B cell (primary cell): ENCODE results near the gene LTBP2. TPM values are rescaled to one million over a fixed set of nuclear protein-coding genes. Genes with fewer than 3 reads are reported as not detected.

Source experiments
- ATAC-seq: fragments of 200-7000 bp; cut with Tn5 transposase; one replicate; pipeline ENCODE4 v1.10.0; 2021; ENCODE audit warnings: low read depth, mild to moderate bottlenecking, moderate number of reproducible peaks, moderate library complexity
- CTCF ChIA-PET: fragments of 350-600 bp; sonication (Branson Sonifier 250); formaldehyde crosslinking; loops from one replicate; lab custom pipeline; 2021; ENCODE audit warnings: antibody characterized with exemption, inconsistent platforms; lab: Charles Lee
- POLR2A ChIA-PET: fragments of 350-600 bp; sonication (Branson Sonifier 250); formaldehyde crosslinking; loops from one replicate; lab custom pipeline; 2021; ENCODE audit warnings: antibody characterized with exemption; lab: Charles Lee
- DNase-seq: peaks from one replicate; pipeline ENCODE4 v3.0.0; 2013
- H2AFZ ChIP-seq: 2 replicates; pipeline ENCODE4 v1.6.1; 2012; ENCODE audit warnings: mild to moderate bottlenecking, low read depth, low read length; ENCODE audit not compliant: insufficient read depth, poor library complexity, severe bottlenecking
- H3K27ac ChIP-seq, 2 donors: 1 replicate in 1 of 2; 2 replicates in 1 of 2; pipeline ENCODE4 v1.5.1; 2012 to 2013; ENCODE audit warnings: low read length in 2 of 2, mild to moderate bottlenecking in 2 of 2, moderate library complexity in 1 of 2
- H3K27me3 ChIP-seq, 4 experiments: fragments of 200-600 bp in 1 of 4; sonication (generic) in 1 of 4; replicated peaks in 1 of 4; 1 replicate in 2 of 4; 2 replicates in 2 of 4; pipeline versions ENCODE4 v1.6.1 to v1.7.0; 2013 to 2016; ENCODE audit warnings: low read length in 3 of 4, mild to moderate bottlenecking in 2 of 4, mixed read lengths in 1 of 4, moderate library complexity in 1 of 4; ENCODE audit not compliant: insufficient read depth in 4 of 4, control insufficient read depth in 3 of 4; ENCODE audit errors: control extremely low read depth in 1 of 4
- H3K36me3 ChIP-seq, 2 experiments: replicated peaks in 1 of 2; 1 replicate in 1 of 2; 2 replicates in 1 of 2; pipeline versions ENCODE4 v1.6.1 to v1.7.1; 2013; ENCODE audit warnings: low read length in 1 of 2; ENCODE audit not compliant: insufficient read depth in 2 of 2, control insufficient read depth in 1 of 2; ENCODE audit errors: control extremely low read depth in 1 of 2, extremely low read depth in 1 of 2
- H3K4me1 ChIP-seq, 2 donors: fragments of 200-600 bp in 1 of 2; sonication (generic) in 1 of 2; 1 replicate in 1 of 2; 2 replicates in 1 of 2; pipeline versions ENCODE4 v1.5.1 to v1.6.1; 2013 to 2017; ENCODE audit warnings: low read length in 2 of 2; ENCODE audit not compliant: control insufficient read depth in 2 of 2, insufficient read depth in 2 of 2
- H3K4me2 ChIP-seq: replicated peaks from 2 replicates; pipeline ENCODE3; 2012; ENCODE audit warnings: mild to moderate bottlenecking, low read depth, low read length; ENCODE audit not compliant: poor library complexity, severe bottlenecking
- H3K4me3 ChIP-seq, 5 experiments: fragments of 200-600 bp in 1 of 5; sonication (generic) in 1 of 5; 1 replicate in 3 of 5; 2 replicates in 2 of 5; pipeline versions ENCODE4 v1.5.1 to v1.7.0; 2011 to 2016; ENCODE audit warnings: low read length in 4 of 5, mild to moderate bottlenecking in 4 of 5, low read depth in 2 of 5, control low read depth in 1 of 5, moderate library complexity in 1 of 5; ENCODE audit not compliant: insufficient read depth in 1 of 5; ENCODE audit errors: control extremely low read depth in 1 of 5, extremely low read depth in 1 of 5
- H3K79me2 ChIP-seq: fragments of 200-600 bp; sonication (generic); one replicate; pipeline ENCODE4 v1.6.0; 2016; ENCODE audit warnings: low read length; ENCODE audit not compliant: control insufficient read depth, insufficient read depth
- H3K9ac ChIP-seq: fragments of 200-600 bp; sonication (generic); 2 replicates; pipeline ENCODE4 v1.6.1; 2017; ENCODE audit warnings: mild to moderate bottlenecking, low read length, moderate library complexity
- H3K9me3 ChIP-seq, 3 donors: one replicate each; pipeline versions ENCODE4 v1.6.1 to v1.7.1; 2013; ENCODE audit warnings: low read length in 2 of 3; ENCODE audit not compliant: control insufficient read depth in 2 of 3, insufficient read depth in 1 of 3; ENCODE audit errors: control extremely low read depth in 1 of 3
- H4K20me1 ChIP-seq: 2 replicates; pipeline ENCODE4 v1.6.0; 2012; ENCODE audit warnings: mild to moderate bottlenecking, low read length; ENCODE audit not compliant: insufficient read depth, control insufficient read depth, poor library complexity, severe bottlenecking
- H3K27ac Mint-ChIP-seq: one replicate; pipeline ENCODE4 v1.8.0; 2021; ENCODE audit warnings: mixed read lengths
- H3K27me3 Mint-ChIP-seq: one replicate; pipeline ENCODE4 v1.8.0; 2021; ENCODE audit warnings: mixed read lengths
- H3K4me1 Mint-ChIP-seq: one replicate; pipeline ENCODE4 v1.8.0; 2021; ENCODE audit warnings: mixed read lengths
- H3K4me3 Mint-ChIP-seq: one replicate; pipeline ENCODE4 v1.8.0; 2021; ENCODE audit warnings: mixed read lengths
- H3K9me3 Mint-ChIP-seq: one replicate; pipeline ENCODE4 v1.8.0; 2022; ENCODE audit warnings: mixed read lengths; ENCODE audit not compliant: insufficient read depth
- EZH2 ChIP-seq: IDR thresholded peaks from 2 replicates; pipeline ENCODE4 v1.6.1; 2012; ENCODE audit warnings: borderline replicate concordance, low read depth, mild to moderate bottlenecking, moderate library complexity, low read length; ENCODE audit not compliant: insufficient read depth, poor library complexity, severe bottlenecking
- WGBS: methylation state at CpG from one replicate; pipeline ENCODE4 v1.1.5; 2013; ENCODE audit warnings: missing lambda C conversion rate; ENCODE audit not compliant: insufficient coverage; 5-methylcytosine and 5-hydroxymethylcytosine counted together
- intact Hi-C: fragments of 100-400 bp; cut with micrococcal nuclease; formaldehyde crosslinking; loops from one replicate; pipeline ENCODE4 v1.10.0; 2022
- polyA plus RNA-seq: library from polyadenylated mRNA; depleted of rRNA; stranded (reverse); fragments of >200 nt; gene quantifications from 2 replicates; pipeline ENCODE4 v1.2.3, GENCODE V29; 2012
- total RNA-seq, 2 donors: library from RNA; stranded (reverse); fragments of 120-200 nt in 1 of 2; gene quantifications; 1 replicate in 1 of 2; 2 replicates in 1 of 2; pipeline versions ENCODE4 v1.2.3 to v1.2.4, GENCODE V29; 2013 to 2022
- TF ChIP-seq, protein P1 (sequence below): fragments of 200-600 bp; IDR thresholded peaks from one replicate; pipeline ENCODE4 v1.8.0; 2022; ENCODE audit warnings: antibody characterized with exemption, mild to moderate bottlenecking

The LTBP2 gene
- total and polyA plus RNA-seq, 2 donors (not counting 1 experiment from before 2014, with no cell fraction given), result 0.12 to 0.22 TPM

DNA sequence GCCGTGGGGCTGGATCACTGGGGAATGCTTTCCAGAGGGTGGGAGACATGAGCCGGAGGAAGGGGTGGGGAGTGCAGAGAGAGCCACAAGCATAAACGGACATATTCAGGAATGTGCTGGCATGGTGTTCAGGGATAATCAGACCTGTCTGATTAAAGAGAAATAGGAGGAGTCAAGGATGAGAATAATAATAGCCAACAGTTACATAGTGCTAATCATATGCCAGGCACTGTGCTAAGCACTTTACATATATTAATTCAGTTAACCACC lies 43.7 kb downstream of the LTBP2 start:
- Histone ChIP-seq H4K20me1 (no peaks in the 10 kb centered on the region), H3K9me3 (no peaks in the 10 kb centered on the region), H3K36me3 (no peaks in the 10 kb centered on the region), H3K79me2 (no peaks in the 10 kb centered on the region), H3K27me3 (peaks cover 0 to 7% (median 2%) of the 10 kb centered on the region in 4 experiments), H3K4me1 (peaks cover 0 to 5% of the 10 kb centered on the region in 2 donors), H2AFZ (no peak overlapping the region), H3K4me2 (no peak overlapping the region), H3K9ac (no peak overlapping the region), H3K27ac (no peak overlapping the region), H3K4me3 (no peak overlapping the region)
- ChIA-PET CTCF (no interaction called here), POLR2A (no interaction called here)
- 100% methylated on average over 3 of the region's 3 CpGs for WGBS
- no peak overlapping the region for H3K4me3 Mint-ChIP-seq
- no peaks in the 10 kb centered on the region for H3K9me3 Mint-ChIP-seq
- DNase-seq (no peak), ATAC-seq (no peak)
- TF ChIP-seq, protein P1, sequence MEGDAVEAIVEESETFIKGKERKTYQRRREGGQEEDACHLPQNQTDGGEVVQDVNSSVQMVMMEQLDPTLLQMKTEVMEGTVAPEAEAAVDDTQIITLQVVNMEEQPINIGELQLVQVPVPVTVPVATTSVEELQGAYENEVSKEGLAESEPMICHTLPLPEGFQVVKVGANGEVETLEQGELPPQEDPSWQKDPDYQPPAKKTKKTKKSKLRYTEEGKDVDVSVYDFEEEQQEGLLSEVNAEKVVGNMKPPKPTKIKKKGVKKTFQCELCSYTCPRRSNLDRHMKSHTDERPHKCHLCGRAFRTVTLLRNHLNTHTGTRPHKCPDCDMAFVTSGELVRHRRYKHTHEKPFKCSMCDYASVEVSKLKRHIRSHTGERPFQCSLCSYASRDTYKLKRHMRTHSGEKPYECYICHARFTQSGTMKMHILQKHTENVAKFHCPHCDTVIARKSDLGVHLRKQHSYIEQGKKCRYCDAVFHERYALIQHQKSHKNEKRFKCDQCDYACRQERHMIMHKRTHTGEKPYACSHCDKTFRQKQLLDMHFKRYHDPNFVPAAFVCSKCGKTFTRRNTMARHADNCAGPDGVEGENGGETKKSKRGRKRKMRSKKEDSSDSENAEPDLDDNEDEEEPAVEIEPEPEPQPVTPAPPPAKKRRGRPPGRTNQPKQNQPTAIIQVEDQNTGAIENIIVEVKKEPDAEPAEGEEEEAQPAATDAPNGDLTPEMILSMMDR, result no peak
- TF ChIP-seq EZH2, result no peak
- intact Hi-C loops, result no loop called here
- H3K4me1 Mint-ChIP-seq, result peaks cover 4% of the 10 kb centered on the region
- H3K27me3 Mint-ChIP-seq, result peaks cover 24% of the 10 kb centered on the region
- no peak overlapping the region for H3K27ac Mint-ChIP-seq

DNA sequence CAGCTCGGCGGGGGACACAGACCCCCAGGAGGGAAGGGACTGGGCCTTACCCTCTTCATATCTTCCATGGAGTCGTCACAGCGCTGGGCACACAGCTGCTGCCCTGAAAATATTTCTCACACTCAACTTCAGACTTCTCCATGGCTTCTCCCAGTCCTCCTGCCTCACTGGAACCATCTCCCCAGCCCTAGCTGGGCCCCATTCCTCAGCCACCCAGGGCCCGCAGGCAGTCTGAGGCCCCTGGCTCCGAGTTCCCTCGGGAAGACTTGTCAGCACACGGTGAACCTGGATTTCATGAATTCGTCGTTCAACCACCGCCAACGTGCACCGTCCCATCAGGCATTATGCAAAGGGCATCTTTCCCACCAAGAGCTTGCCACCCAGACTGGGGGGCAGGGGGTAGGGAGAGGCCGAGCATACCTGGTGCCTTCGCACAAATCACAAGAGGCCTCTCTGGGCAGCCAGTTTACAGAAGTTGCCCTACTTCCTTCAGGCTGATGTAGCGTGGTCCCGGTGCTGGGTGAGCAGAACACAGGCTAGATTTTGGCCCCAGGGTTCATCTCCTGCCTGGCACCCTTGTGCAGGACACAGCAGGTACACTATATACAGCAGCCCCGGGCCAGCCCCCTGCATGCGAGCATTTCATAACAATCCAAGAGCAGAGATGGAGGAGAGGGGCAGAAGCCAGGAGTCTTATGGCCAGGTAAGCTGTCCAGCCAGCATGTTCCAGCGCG lies 44.2 kb downstream of the LTBP2 start:
- Histone ChIP-seq H3K79me2 (no peaks in the 10 kb centered on the region), H3K9me3 (no peaks in the 10 kb centered on the region), H3K9ac (no peak overlapping the region), H3K4me2 (no peak overlapping the region), H3K36me3 (no peaks in the 10 kb centered on the region), H3K4me3 (no peak overlapping the region), H3K27ac (no peak overlapping the region), H3K4me1 (peaks cover 0 to 5% of the 10 kb centered on the region in 2 donors), H4K20me1 (no peaks in the 10 kb centered on the region), H3K27me3 (peaks cover 0 to 7% (median 2%) of the 10 kb centered on the region in 4 experiments), H2AFZ (no peak overlapping the region)
- Mint-ChIP-seq H3K9me3 (no peaks in the 10 kb centered on the region), H3K27ac (no peak overlapping the region), H3K27me3 (peaks cover 20% of the 10 kb centered on the region), H3K4me1 (peaks cover 4% of the 10 kb centered on the region), H3K4me3 (no peak overlapping the region)
- 93% methylated on average over 21 of the region's 21 CpGs for WGBS
- POLR2A ChIA-PET, result no interaction called here
- CTCF ChIA-PET, result no interaction called here
- intact Hi-C loops, result no loop called here
- DNase-seq, result no peak
- no peak for TF ChIP-seq EZH2
- TF ChIP-seq, protein P1, result no peak
- ATAC-seq, result no peak
